HG03469 (cell line): ENCODE measurements around the gene DNMBP.
A peak's percentile ranks its signal among the peaks of the same experiment; 100 is the strongest.
"Not testable (repeated sequence)": the region's sequence is repeated elsewhere in the genome, so short reads cannot be mapped to it uniquely, and the experiment has no call there.

ENCODE experiments used
- ATAC-seq: cut with Tn5 transposase; IDR thresholded peaks from one replicate; pipeline ENCODE4 v1.9.1; 2021; ENCODE audit warnings: mild to moderate bottlenecking, moderate library complexity, moderate number of reproducible peaks; ENCODE audit not compliant: unreplicated experiment

The DNMBP gene

GRCh38 chr10:99872367-99873162 lies 137.2 kb downstream of the DNMBP start:
- ATAC-seq: no peak

- ATAC-seq: no peak
Measured at GRCh38 chr10:99870123-99870730, 139.5 kb downstream of the DNMBP start.

GRCh38 chr10:99869581-99870122 lies 140.1 kb downstream of the DNMBP start:
- no peak for ATAC-seq

DNA sequence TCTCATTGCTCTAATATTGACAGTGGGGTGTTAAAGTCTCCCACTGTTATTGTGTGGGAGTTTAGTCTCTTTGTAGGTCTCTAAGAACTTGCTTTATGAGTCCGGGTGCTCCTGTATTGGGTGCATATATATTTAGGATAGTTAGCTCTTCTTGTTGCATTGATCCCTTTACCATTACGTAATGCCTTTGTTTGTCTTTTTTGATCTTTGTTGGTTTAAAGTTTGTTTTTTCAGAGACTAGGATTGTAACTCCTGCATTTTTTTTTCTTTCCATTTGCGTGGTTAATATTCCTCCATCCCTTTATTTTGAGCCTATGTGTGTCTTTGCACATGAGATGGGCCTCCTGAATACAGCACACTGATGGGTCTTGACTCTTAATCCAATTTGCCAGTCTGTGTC lies 142.5 kb downstream of the DNMBP start:
- not testable (repeated sequence) for ATAC-seq

- ATAC-seq: not testable (repeated sequence)
Measured at GRCh38 chr10:99863535-99864240, 146.1 kb downstream of the DNMBP start.

DNA sequence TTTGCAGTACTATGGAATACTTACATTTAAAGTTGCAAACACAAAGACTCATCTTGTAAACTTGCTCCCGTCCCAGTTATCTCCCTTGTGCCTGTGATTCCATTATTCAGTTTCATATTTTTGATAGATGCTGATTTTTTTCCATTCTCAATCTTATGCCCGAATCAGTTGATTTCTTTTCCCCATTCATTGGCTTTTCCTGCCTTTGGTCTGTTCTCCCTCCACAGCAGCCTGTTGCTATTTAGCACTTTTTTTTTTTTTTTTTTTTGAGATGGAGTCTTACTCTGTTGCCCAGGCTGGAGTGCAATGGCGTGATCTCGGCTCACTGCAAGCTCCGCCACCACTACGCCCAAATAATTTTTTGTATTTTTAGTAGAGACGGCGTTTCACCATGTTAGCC lies 149.3 kb downstream of the DNMBP start:
- no peak for ATAC-seq

GRCh38 chr10:99859585-99859984 lies 150.2 kb downstream of the DNMBP start:
- no peak for ATAC-seq

DNA sequence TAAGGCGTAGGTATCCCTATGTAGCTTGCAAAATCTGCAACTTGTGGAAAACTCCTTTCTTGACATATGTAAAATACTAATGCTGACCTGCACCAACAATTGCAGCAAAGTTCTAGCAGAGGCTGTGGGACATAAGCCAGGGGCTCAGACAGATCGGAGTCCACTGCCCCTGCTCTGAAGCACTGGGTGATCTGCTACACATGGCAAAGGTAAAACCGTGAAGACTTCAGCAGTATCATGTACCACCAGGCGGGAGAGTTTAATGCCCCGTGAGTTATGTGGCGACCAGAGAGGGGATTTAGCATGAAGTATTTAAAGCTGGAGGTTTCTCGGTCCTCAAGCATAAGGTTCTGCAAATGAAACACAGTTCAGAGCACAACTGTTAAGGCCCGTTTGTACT lies 150.9 kb downstream of the DNMBP start:
- no peak for ATAC-seq

DNA sequence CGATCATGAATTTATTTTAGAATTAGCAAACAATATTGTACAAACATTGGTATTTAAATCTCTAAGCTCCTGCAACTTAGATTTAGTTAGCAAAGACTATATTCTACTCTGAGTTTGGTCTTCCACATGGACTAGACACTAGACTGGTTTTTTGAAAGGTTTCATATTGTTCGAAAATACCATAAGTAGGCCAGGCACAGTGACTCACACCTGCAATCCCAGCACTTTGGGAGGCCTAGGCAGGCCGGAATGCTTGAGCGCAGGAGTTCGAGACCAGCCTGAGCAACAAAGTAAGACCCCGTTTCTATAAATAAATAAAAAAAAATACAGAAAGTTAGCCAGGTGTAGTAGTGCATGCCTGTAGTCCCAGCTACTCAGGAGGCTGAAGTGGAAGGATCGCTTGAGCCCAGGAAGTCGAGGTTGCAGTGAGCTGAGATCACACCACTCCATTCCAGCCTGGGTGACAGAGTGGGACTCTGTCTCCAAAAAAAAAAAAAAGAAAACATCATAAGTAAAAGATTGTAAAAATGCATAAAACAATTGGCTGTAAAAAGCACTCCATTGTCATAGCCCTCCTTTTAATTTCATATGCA lies 154.2 kb downstream of the DNMBP start:
- no peak for ATAC-seq

- no peak for ATAC-seq
Measured at GRCh38 chr10:99854860-99855259, 154.9 kb downstream of the DNMBP start.

GRCh38 chr10:99853655-99854054 lies 156.1 kb downstream of the DNMBP start:
- ATAC-seq: no peak

- ATAC-seq: no peak
Measured at GRCh38 chr10:99852481-99853213, 157.1 kb downstream of the DNMBP start.

- no peak for ATAC-seq
Measured at GRCh38 chr10:99851825-99852224, 157.9 kb downstream of the DNMBP start.

GRCh38 chr10:99850767-99851340 lies 158.9 kb downstream of the DNMBP start:
- no peak for ATAC-seq

DNA sequence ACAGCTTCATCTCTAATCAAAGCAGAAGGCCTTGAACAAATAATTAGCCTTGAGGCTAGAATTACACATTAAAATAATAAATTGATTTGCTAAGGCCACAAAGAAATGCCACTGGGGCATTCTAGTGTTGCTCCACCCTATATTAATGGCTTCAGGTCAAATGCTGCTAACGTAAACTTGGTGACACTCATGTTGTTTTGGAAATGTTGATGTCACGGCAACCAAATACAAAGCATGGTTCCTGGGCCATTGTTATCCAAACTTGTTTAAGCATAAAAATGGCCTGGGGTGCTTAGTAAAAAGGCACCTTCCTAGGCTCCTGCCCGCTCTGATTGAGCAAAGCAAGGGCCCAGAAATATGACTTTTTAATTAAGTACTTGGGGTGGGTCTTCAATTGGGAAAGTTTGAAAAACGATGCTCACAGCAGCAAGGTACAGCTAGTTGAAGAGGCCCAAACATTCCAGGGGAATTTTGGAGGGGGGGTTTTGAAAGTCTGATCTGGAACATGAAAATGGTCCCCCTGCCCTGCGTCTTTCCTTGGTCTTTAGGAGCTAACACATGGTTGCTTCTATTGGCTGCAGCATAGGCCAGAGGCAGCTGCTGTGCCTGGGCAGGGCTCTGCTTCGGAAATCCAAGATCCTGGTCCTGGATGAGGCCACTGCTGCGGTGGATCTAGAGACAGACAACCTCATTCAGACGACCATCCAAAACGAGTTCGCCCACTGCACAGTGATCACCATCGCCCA lies 159.6 kb downstream of the DNMBP start:
- ATAC-seq: no peak

DNA sequence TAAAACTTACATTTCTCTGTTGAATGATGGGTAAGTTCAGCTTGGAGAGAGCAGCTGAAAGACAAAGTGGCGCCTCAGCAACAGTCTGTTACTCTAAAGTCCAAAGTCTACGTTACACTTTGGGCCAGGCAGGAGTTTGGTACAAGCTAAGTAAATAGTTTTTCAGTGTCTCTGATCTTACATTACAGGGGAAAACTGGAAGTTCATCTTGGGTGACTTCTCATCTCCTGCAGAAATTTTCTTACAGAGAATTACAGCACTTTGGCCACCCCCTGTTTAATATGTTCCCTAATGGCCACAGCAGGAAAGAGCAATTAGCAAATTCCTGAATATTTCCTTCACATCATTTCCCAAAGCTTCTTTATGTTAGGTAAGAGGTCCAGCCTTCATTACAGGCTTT lies 160.2 kb downstream of the DNMBP start:
- ATAC-seq: no peak

DNA sequence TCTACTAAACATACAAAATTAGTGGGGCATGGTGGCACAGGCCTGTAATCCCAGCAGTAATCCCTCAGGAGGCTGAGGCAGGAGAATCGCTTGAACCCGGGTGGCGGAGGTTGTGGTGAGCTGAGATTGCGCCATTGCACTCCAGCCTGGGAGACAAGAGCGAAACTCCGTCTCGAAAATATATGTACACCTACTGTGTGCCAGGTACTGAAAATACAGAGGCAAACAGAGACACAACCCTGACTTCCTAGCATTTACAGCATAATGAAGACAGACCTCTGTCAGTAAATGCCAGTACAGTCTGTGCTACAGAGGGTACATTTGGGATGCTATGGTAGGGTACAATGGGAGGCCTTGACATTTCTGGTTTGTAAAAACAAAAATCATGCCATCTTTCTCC lies 160.7 kb downstream of the DNMBP start:
- ATAC-seq: no peak

GRCh38 chr10:99845837-99846382 lies 163.8 kb downstream of the DNMBP start:
- peak; percentile 55 for ATAC-seq

DNA sequence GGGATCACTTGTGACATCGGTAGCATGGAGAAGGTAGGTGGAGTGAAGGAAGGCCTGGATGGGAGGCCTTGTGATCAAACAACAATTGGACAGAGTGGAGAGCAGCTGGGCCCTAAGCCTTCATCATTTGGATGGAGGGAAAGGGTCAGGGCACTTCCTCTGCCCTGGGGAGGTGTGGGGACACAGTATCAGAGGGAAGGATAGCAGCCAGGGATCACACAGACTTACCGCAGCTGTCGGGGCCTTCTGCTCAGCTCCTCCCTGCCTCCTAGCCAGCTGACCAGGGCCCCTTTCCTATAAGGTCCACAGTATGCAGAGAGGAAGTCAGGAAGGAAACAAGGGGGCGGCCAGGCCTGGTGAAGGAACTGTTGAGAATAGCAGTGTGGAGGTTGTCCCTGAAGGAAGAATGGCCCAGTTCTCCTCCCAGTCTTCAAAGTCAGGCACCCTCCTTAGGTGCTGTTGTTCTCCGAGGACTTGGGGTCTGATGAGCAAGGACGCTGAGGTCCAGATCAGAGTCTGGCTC lies 165.3 kb downstream of the DNMBP start:
- ATAC-seq: no peak
